ENCODE data around the gene CFAP221. TPM values are rescaled to one million over a fixed set of nuclear protein-coding genes. Genes with fewer than 3 reads are reported as not detected.

CFAP221 gene
- polyA plus RNA-seq, 1 experiment = 0.12 TPM

DNA sequence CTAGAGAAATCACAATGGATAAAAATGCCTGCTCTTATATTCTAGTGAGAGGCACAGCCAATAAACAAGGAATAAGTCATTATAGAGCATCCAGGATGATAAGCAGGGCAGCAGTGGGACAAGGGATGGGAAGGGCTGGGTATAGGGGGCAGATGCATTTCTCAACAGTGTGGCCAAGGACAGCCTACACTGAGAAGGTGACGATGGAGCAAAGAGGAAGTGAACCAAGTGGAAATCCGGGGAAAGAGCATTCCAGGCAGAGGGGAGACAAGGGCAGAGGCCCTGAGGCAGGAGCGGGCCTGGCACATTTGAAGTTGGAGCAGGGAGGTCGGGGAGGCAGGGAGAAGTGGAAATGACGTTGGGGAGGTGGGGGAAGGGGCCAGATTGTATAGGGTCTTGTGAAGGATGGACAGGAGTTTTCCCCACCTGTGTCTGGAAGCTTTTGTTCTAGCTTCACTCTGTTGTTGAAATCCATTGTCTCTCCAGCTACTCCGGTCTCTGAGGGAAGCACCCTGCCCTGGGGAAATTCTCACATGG is 152.3 kb downstream of the CFAP221 start:
- ChIA-PET POLR2A (no interaction called here), CTCF (interaction anchor here (0.6 to 3.0 kb wide), 3 partner anchors 22 to 1383 kb away, joined by 3 to 7 read pairs (median 3); no protein-coding TSS in a partner anchor)
- no peak for TF ChIP-seq CTCF (IDR thresholded peaks at IDR 0.05; ENCODE audit: insufficient read depth, low read depth, low read length)
- H3K4me3 ChIP-seq (ENCODE audit: low read depth, low read length) = no peak overlapping the region
- DNase-seq (ENCODE audit: low read depth) = no peak
- H3K36me3 ChIP-seq (ENCODE audit: control insufficient read depth, insufficient read depth, low read length) = no peaks in the 10 kb centered on the region
- peaks cover 1% of the 10 kb centered on the region; the same call in 1 of the 2 replicates for H3K27me3 ChIP-seq (ENCODE audit: control insufficient read depth, insufficient read depth, low read length)

DNA sequence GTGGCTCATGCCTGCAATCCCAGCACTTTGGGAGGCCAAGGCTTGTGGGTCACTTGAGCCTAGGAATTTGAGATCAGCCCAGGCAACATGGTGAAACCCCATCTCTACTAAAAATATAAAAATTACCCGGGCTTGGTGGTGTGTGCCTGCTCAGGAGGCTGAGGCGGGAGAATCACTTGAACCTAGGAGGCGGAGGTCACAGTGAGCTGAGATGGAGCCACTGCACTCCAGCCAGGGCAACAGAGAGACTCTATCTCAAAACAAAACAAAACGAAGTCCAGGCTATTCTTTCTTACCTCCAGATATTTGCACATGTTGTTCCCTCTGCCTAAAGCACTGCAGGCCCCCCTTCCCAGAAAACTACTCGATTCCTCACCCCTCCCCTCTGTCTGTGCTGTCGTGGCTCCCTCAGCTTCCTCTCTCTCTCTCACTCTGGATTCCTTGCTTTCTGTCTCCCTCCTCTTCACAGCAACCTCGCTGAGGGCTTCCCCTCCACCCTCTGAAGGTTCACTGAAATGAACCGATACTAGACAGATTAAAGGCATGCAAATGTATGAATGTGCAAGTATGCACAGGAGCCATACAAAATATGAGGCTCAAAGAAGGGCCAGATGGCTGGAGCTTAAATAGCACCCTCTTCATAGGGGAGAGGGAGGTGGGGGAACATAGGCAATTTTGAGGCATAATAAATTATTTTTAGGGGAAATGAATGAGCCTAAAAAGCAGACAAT is 153.2 kb downstream of the CFAP221 start:
- POLR2A ChIA-PET = no interaction called here
- Histone ChIP-seq H3K4me3 (ENCODE audit: low read depth, low read length) (no peak overlapping the region), H3K36me3 (ENCODE audit: control insufficient read depth, insufficient read depth, low read length) (no peaks in the 10 kb centered on the region), H3K27me3 (ENCODE audit: control insufficient read depth, insufficient read depth, low read length) (peaks cover 1% of the 10 kb centered on the region)
- DNase-seq (ENCODE audit: low read depth) = no peak
- CTCF ChIA-PET = interaction anchor here (0.8 to 3.0 kb wide), 3 partner anchors 195 to 478 kb away, joined by 3 to 7 read pairs (median 5); no protein-coding TSS in a partner anchor
- no peak for TF ChIP-seq CTCF (IDR thresholded peaks at IDR 0.05; ENCODE audit: insufficient read depth, low read depth, low read length)

DNA sequence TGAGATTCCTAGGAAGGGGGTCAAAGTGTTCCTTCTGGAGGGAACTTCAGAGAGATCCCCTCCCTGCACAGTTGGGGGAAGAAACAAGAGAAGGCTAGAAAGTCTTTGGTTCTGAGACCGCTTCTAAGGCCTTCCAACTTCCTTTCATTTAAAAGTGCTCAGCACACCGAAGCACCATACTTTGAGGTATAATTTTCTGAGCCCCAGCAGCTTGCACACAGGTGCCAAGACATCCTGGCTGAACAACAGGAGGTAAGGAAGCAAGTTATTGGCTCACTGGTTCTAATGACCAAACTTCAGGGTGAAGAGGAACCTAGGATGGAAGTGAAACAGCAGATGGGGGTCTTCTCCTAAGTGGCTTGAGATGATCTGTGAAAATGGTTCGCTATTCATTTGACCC is 154.0 kb downstream of the CFAP221 start:
- TF ChIP-seq CTCF (IDR thresholded peaks at IDR 0.05; ENCODE audit: insufficient read depth, low read depth, low read length) = no peak
- no peak for DNase-seq (ENCODE audit: low read depth)
- ChIA-PET POLR2A (no interaction called here), CTCF (interaction anchor here (0.8 to 3.0 kb wide), 3 partner anchors 194 to 477 kb away, joined by 3 to 7 read pairs (median 5); no protein-coding TSS in a partner anchor)
- Histone ChIP-seq H3K36me3 (ENCODE audit: control insufficient read depth, insufficient read depth, low read length) (no peaks in the 10 kb centered on the region), H3K4me3 (ENCODE audit: low read depth, low read length) (no peak overlapping the region), H3K27me3 (ENCODE audit: control insufficient read depth, insufficient read depth, low read length) (peaks cover 1% of the 10 kb centered on the region)

- no peak for DNase-seq (ENCODE audit: low read depth)
- no peaks in the 10 kb centered on the region for H3K36me3 ChIP-seq (ENCODE audit: control insufficient read depth, insufficient read depth, low read length)
- TF ChIP-seq CTCF (IDR thresholded peaks at IDR 0.05; ENCODE audit: insufficient read depth, low read depth, low read length) = no peak
- ChIA-PET POLR2A (no interaction called here), CTCF (interaction anchor here (1.6 to 5.4 kb wide), 3 partner anchors 124 to 476 kb away, joined by 4 to 52 read pairs (median 5); no protein-coding TSS in a partner anchor)
- no peak overlapping the region for H3K4me3 ChIP-seq (ENCODE audit: low read depth, low read length)
- peaks cover 1% of the 10 kb centered on the region for H3K27me3 ChIP-seq (ENCODE audit: control insufficient read depth, insufficient read depth, low read length)
Measured at GRCh38 chr2:119699016-119699606, 154.9 kb downstream of the CFAP221 start.

DNA sequence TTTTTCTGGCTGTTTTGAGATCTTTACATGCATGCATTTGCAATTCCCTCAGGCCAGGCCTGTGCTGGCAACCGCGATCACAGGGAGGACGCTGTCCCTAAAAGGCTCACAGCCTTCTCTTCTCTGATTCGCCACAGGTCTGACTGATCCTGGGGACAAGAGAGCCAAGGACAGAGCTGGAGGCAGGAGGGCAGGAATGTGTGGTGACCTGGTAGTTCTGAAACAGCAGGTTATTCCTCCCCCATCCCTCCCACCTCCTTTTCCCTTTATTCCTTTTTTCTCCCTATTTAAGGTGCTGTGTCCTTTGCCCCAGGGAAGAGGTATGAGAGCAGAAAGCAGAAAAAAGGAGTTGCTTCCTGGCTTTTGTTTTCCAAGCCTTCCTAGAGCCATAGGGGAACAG is 156.6 kb downstream of the CFAP221 start:
- H3K27me3 ChIP-seq (ENCODE audit: control insufficient read depth, insufficient read depth, low read length) = peaks cover 1% of the 10 kb centered on the region
- DNase-seq (ENCODE audit: low read depth) = no peak
- TF ChIP-seq CTCF (IDR thresholded peaks at IDR 0.05; ENCODE audit: insufficient read depth, low read depth, low read length) = no peak
- POLR2A ChIA-PET = no interaction called here
- H3K4me3 ChIP-seq (ENCODE audit: low read depth, low read length) = no peak overlapping the region
- H3K36me3 ChIP-seq (ENCODE audit: control insufficient read depth, insufficient read depth, low read length) = no peaks in the 10 kb centered on the region
- CTCF ChIA-PET = interaction anchor here (1.0 to 5.4 kb wide), 6 partner anchors 13 to 474 kb away, joined by 3 to 52 read pairs (median 12); no protein-coding TSS in a partner anchor

Data from BJ (cell line).